Spleen (tissue), 7 donors: ENCODE measurements around the gene LIN7B.

Experiments used
- POLR2A ChIP-seq, 3 donors: fragments of 450-650 bp; IDR thresholded peaks; one replicate each; pipeline ENCODE4 v1.5.1; 2017; ENCODE audit warnings: antibody characterized with exemption in 3 of 3, mild to moderate bottlenecking in 1 of 3
- POLR2AphosphoS5 ChIP-seq, 3 donors: sonication (generic); formaldehyde crosslinking; IDR thresholded peaks; one replicate each; pipeline ENCODE4 v1.5.1; 2017; ENCODE audit warnings: antibody characterized with exemption in 3 of 3
- TF ChIP-seq, protein P1 (sequence below), 11 experiments: fragments of 200-600 bp in 7 of 11; fragments of 450-650 bp in 4 of 11; sonication (generic) in 4 of 11; IDR thresholded peaks in 8 of 11; conservative IDR thresholded peaks in 3 of 11; 1 replicate in 7 of 11; 2 replicates in 4 of 11; pipeline versions ENCODE4 v1.4.0 to v1.8.0; 2016 to 2021; ENCODE audit warnings: antibody characterized with exemption in 11 of 11, inconsistent platforms in 4 of 11, mild to moderate bottlenecking in 1 of 11
- donor health status: DM: no; HTN: no; CAD: no; lungs with moderate emphysema.
- donor health status: DM: no; HTN: no; CAD: no.
- donor health status: DM: no; HTN: no; CAD: no.

DNA sequence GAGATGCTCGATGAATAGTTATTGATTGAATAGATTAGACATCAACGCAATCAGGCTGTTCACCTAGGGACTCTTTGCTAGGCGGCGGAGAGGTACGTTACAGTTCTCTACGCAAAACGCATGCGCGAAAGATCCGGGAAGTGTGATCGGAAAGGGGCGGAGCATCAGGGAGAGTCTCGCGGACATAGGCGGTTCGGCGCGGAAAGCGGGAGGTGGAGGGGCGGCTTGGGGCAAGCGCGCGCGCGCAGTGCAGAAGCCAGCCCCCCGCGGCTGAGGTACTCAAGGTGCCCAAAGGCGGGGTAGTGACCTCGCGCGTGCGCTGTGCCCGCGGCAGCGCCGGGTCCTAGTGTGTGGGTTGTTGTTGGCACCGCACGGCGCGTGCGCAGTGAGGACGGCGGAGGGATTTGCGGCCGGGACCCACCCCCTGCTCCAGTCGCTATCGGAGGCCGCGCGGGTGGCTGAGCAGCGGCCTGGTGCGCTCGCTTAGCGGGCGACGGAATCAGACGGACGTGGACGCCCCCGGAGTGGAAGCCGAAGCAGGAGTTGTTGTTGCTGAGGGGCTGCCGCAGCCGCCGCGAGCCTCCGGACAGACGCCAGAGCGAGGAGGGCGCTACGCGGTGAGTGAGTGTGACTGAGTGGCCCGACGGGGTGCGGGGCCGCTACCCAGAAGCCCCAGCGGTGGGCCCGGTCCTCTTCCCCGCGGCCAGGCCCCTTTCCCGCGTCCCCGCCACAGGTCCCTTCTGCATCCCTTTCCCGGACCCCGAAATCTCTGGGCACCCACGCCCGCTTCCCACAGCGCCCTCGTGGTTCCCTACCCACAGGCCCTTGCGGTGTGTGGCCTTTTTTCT is 28.9 kb upstream of the LIN7B start, which contains the start of gene SNRNP70:
- TF ChIP-seq, protein P1, sequence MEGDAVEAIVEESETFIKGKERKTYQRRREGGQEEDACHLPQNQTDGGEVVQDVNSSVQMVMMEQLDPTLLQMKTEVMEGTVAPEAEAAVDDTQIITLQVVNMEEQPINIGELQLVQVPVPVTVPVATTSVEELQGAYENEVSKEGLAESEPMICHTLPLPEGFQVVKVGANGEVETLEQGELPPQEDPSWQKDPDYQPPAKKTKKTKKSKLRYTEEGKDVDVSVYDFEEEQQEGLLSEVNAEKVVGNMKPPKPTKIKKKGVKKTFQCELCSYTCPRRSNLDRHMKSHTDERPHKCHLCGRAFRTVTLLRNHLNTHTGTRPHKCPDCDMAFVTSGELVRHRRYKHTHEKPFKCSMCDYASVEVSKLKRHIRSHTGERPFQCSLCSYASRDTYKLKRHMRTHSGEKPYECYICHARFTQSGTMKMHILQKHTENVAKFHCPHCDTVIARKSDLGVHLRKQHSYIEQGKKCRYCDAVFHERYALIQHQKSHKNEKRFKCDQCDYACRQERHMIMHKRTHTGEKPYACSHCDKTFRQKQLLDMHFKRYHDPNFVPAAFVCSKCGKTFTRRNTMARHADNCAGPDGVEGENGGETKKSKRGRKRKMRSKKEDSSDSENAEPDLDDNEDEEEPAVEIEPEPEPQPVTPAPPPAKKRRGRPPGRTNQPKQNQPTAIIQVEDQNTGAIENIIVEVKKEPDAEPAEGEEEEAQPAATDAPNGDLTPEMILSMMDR (IDR thresholded peaks at IDR 0.05 in 8 of 11, conservative IDR thresholded peaks at IDR 0.05 in 3 of 11) = peak in 6 of 11 experiments; percentile 3 to 62 (median 32)
- TF ChIP-seq POLR2A (IDR thresholded peaks at IDR 0.05) (peak; percentile 54 to 87 (median 72)), POLR2AphosphoS5 (IDR thresholded peaks at IDR 0.05) (peak; percentile 97 to 98 (median 97))
